Stimulated activated CD8-positive, alpha-beta memory T cell treated with anti-CD3 and anti-CD28 coated beads, Interleukin-7, amount 100 ng/mL, for 24 hours (primary cell): ENCODE measurements around the gene PLA2G4B.

Experiments
- DNase-seq: peaks from one replicate; pipeline ENCODE4 v3.0.0-alpha.2; 2020; ENCODE audit warnings: low read depth

PLA2G4B gene

DNA sequence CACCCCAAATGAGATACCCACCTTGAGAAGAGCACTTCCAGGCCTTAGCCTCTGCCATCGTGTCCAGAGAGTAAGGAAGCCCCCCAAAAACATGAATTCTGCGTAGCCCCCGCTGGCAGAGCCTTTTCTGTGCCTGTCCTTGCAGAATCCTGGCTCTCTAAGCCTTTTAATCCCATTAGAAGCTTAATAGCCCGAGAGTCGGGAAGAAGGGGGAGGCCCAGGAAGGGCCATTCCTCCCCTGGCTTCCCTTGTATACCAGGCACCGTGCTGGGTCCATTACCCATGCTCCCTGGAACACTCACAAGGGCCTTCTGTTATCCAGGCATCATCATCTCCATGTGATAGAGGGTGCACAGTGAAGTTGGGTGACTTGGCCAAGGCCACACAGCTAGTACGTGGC is 48.1 kb downstream of the PLA2G4B start:
- DNase-seq, result no peak

DNA sequence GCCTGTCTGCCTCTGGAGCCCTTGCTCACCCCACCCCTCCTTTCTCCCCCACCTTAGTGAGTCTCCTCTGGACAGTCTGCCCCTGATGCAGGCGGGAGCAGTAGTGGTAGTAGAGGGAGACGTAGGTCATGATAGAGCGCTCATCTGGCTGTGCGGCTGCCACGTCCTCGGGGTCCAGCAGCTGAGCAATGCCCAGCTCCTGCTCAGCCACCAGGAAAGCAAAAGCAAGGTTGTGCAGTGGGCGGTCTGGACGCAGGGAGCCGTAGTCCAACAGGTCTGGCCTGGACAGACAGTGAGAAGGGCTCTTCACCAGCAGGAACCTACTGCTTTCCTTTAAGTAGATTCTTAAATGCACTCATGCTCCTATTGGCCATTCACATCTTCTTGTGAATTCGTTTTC is 48.5 kb downstream of the PLA2G4B start:
- DNase-seq, result no peak

DNA sequence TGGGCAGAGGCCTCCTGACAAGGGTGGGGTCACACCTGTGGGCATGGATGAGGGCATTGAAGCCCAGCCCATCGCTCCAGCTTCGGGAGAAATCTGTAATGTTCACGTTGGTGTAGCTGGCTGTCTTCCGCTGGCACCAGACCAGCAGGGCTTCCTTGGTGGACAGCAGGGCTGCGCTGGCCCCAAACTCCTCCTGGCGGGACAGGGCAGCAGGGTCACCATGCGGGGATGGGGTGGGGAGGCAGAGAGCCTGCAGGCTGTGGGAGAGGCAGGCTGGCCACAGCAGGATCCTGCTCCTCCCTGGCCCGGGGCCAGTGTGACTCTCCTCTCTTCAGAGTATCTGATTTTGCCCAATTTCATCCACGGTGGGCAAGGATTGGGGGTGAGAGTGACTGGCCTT is 49.2 kb downstream of the PLA2G4B start:
- DNase-seq, result no peak

DNA sequence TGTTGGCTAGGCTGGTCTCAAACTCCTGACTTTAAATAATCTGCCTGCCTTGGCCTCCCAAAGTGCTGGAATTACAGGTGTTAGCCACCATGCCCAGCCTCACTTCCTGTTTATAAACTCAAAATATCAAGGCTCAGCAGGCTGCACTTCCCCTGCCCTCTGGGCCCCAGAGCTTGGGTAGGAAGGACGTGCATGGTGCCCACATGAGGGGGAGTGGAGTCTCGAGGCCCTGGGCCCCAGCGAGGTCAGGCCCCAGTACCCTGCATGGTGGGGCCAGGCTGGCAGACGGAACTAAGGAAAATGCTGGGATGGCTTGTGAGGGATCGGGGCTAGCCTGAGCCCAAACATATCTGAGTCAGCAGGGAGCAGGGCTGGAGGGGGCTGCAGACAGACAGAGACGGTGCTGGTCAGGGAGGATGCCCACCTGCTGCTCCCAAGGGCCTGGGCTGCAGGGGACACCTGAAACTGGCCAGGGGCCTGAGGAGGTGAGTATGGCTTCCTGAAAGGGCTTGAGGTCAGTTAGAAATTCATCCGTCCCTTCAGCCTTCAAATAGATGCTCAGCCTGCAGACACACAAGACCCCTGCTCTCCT is 50.1 kb downstream of the PLA2G4B start:
- no peak for DNase-seq

DNA sequence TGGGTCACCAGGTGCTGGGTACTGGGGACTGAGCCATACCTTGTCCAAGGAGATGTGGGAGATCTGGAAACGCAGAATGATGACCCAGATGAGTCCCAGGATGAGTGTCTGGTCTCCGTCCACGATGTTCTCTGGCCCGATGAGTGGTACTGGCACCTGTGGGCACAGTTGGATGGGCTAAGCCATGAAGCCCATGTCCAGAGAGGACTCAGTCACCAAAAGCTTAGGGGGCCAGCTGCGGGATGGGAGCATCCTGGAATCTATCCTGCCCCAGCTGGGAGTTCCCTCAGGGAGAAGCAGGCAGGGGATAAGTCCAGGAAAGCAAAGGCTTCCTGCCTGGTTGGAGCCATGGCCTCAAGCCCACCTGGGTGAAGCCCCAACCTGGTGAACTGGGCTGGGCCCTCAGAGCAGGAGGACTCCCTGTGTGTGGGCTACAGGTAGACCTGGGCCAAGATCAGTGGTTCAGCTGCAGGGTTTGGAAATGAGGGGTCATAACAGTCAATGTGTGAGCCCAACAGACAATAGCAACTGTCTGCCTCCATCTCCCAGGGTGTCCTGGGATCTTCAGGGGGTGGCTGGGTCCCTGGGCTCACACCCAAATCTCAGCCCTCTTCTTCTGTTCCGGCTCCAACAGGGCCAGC is 51.5 kb downstream of the PLA2G4B start:
- no peak for DNase-seq

DNA sequence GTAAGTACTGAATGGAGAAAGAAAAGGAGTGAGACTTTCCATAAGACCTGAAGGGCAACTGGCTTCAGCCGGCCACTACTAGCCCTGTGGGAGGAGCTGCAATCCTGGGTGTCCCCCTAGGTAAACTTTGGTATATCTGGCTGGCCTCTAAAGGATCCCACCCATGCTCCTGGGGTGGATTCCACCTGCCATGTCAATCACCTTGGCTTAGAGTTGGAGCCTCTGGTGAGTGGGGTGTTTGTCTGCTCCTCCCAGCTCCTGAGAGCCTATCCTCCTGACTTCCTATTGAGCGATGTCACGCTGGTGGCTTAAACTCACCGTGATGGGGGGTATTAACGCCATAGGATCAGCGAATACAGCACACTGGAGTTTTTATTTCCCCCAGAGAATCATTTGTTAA is 52.6 kb downstream of the PLA2G4B start:
- no peak for DNase-seq

DNA sequence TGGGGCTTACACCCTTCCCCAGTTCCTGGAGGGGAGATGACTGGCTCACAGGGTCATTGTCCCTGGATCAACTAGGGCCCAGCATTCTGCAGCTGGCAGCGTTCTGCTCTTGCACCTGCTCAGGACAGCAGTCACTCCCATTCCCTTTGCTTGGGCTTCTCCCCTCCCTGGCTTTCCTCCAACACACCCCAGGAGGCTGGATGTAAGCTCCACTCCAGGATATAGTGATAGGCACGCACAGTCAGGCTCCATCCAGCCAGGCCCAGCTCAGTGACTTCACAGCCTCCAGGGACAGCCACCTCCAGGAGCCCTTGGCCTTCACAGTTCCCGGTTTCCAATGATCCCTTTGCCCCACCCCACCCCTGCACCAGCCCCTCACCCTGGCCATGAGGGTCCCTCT is 53.3 kb downstream of the PLA2G4B start:
- no peak for DNase-seq

DNA sequence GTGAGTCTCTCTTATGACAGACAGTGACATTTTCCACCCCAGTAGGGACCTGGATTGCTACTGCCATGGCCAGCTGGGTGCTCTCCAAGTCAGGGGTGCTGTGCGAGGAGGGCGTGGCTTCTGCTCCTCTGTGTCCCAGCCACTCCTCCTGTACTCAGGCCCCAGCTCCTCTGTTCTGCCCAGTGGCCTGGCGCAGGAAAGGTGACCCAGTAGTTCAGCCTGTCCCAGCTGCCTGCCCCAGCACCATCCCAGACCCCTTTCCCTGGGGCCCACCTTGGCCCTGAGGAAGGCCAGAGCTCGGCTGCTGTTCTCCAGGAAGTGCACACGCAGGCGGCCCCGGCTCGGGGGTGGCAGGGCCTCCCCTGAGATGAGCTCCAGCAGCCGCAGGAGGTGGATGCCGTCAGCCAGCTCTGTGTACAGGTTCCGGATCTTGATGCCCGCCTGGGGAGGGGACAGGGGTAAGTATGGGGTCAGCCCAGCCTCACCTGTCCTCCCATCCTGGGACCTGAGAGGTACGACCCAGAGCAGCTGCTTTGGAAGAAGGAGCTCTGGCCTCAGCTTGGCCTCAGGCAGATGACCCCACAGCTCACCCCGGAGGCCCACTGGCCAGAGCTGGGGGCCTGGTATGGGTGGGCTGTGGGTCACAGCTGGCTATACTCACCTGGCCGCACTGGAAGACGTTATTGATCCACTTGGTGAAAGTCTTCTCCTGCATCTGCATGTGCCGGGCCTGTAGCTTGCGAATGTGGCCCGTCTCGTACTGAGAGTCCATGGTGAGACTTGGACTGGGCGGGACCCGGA is 54.2 kb downstream of the PLA2G4B start:
- DNase-seq, result no peak

DNA sequence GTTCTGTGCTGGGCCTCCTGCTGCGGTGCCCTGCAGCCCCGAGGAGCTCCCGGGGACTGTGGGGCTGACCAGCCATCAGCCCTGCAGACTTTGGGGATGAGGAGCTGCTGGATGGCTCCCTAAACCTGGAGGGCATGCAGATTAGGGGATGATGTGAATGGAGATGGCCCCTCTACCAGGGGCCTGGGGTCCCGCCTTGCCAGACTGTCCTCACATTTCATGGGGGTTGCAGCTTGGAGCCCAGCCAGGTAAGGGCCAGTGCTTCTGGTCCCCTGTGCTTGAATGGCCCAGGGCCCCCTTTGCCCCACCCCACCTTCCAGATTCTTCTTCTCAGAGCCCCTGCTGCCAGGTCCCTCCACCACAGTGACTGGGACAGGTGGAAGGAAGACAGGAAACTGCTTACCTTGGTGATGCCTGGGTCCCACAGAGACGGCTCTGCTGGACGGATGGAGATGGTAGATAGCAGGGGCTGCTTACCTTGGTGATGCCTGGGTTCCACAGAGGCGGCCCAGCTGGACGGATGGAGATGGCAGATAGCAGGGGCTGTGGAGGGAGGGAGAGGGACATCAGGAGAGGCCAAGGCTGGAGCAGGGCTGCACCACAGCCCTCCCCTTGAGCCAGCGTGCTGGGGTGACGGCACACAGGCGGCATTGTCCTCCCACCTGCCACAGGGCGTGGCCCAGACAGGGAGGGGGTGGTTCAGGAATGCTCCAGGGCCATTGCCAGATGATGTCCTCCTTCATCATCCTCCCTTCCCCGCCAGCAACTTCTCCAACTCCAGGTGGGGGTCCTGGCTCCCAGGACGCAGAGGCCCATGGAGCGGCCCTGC is 55.0 kb downstream of the PLA2G4B start, which contains the start of gene SPTBN5:
SPTBN5 (minus strand) TSS at position 632 of the 829 bp plus-strand sequence; CDS start at position 76, 556 bp downstream.
- DNase-seq, result no peak

DNA sequence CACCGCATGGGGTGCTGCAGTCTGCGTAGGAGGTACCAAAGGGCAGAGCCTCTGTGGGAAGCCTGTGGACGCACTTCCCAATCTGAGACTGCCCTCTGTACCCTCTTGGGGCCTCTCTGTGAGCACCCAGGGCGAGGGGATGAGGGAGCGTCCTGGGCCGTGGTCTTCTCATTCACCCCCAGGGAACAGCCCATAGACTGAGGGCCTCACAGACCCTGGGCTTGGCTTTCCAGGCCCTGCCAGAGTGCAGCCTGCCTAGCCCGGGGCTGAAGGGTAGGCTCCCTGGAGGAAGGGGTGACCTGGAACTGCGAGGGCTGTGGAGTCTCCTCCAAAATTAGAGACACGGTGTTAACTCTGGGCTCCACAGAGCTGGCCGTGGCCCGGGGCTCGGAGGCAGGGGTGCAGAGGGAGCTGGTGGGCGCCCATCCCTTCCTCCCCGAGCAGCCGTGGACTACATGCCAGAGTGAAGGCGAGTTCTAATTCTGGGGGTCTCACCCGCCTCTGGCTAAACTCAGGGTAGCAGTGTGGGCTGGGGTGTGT is 55.7 kb downstream of the PLA2G4B start:
- no peak for DNase-seq

DNA sequence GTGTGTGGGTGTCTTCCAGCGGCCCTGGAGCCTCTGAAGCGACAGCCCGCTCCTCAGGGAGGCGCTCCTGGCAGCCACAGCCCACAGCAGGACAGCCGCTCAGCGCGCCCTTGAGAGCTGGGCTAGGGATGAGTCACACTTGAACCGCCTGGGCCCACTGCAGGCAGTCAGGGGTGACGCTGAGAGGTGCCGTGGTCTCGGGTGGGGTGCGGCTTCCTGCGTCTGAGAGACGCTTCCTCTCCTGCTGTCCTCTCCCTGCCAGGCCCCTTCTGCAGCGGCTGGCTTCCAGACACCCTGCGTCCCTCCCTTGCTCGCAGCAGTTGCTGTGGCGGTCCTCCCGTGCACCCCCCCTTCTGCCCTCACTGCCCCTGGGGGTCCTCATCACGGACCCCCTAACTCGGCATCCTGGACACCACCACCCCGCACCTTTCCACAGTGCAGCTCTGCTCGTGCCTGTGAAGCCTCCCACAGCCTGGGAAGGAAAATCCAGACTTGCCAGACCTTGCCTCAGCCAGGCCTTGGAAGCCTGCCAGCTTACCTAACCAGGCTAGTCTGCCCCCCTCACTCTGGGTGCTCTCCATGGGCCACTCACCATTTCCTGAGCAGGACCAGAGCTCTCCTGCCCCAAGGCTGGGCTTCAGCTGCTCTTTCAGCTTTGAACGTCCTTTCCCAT is 56.3 kb downstream of the PLA2G4B start:
- peak; percentile 46 for DNase-seq

DNA sequence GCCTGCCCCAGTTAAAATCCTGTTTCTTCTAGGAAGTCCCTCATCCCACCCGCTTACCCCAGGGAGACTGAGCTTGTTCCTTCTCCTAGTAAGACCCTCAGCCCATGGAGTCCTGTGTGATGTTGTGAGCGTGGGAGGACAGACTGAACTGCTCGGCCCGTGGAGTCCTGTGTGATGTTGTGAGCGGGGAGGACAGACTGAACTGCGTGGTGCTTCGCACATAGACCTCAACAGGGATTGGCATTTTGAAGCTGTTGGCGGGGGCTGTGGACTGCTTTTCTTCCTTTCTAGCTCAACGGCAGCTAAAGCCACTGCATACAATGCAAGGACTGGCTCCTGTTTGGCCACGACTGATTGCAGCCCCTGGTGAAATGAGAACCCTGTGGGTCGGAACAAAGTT is 56.8 kb downstream of the PLA2G4B start:
- DNase-seq, result no peak

DNA sequence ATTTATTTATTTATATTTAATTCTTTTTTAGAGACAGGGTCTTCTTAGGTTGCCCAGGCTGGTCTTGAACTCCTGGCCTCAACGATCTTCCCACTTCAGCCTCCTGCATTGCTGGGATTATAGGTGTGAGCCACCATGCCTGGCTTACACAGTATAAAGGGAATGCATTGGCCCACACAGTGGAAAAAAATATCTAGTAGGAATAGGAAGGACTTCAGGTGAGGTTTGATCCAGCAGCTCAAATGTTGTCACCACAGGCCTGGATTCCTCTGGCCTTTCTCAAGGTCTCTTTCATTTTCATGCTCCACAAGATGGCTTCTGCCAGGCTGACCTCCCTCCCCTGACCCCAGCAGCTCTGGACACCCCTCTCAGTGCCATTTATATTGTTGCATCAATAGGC is 57.3 kb downstream of the PLA2G4B start:
- DNase-seq, result no peak

DNA sequence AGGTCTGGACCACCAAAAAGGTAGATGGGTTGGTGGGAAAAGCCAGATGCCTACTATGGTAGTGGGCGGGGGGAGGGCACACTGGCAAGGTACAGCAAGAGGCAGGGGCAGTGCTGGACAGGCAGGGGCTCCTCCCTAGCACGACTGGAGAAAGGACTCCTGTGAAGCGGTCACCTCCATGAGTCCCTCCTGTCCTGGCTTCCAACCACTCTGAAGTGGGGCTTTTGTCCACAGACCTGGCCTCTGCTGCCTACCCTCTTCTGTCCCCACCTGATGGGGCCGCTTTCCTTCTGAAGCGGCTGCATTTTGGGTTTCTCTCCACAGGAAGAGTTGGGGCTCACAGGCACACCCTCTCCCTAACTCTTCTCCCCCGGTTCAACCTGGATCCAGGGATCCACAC is 57.9 kb downstream of the PLA2G4B start:
- no peak for DNase-seq

DNA sequence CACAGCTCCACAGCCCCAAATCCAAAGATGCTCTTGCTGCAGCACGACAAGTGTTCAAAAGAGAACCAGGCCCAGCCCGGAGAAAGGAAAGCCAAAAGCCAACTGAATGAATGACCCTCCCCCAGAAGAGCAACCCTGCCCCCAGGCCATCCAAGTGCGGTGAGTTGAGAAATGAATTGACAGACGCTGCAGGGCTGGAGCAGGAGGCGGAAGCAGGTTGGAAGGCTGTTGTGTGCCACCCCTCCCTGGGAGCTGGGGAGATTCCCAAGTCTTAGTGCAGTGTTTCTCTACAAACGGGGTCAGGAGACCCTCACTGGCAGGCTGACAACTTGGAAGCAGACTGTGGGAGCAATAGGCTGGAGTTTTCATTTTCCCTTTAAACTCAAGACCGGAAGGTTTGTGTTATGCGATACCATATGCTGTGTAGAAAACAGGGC is 58.7 kb downstream of the PLA2G4B start:
- DNase-seq, result no peak
